RWPE2 (cell line): ENCODE data around the gene ZNF326.

ENCODE experiments used
- ATAC-seq: fragments of 200-7000 bp; cut with Tn5 transposase; 3 replicates; pipeline ENCODE4 v1.9.1; 2021; ENCODE audit warnings: low read depth
- DNase-seq: peaks from one replicate; pipeline ENCODE4 v3.0.0-alpha.2; 2020; ENCODE audit warnings: low spot score
- H3K27ac ChIP-seq: fragments of 450-650 bp; 2 replicates; pipeline ENCODE4 v1.5.1; 2017; ENCODE audit warnings: mild to moderate bottlenecking; ENCODE audit not compliant: poor library complexity, severe bottlenecking
- H3K27me3 ChIP-seq: fragments of 250-450 bp; sonication (Bioruptor Pico); 2 replicates; pipeline ENCODE4 v1.5.1; 2021; ENCODE audit warnings: mild to moderate bottlenecking, moderate library complexity; ENCODE audit not compliant: insufficient read depth, poor library complexity, severe bottlenecking
- H3K36me3 ChIP-seq: fragments of 250-450 bp; sonication (Bioruptor Pico); 2 replicates; pipeline ENCODE4 v1.5.1; 2020; ENCODE audit warnings: low read depth, mild to moderate bottlenecking, moderate library complexity
- H3K4me1 ChIP-seq: fragments of 250-450 bp; sonication (Bioruptor Pico); 2 replicates; pipeline ENCODE4 v1.5.1; 2021; ENCODE audit warnings: mild to moderate bottlenecking, moderate library complexity; ENCODE audit not compliant: insufficient read depth, poor library complexity, severe bottlenecking
- H3K4me3 ChIP-seq: fragments of 250-450 bp; sonication (Bioruptor Pico); 2 replicates; pipeline ENCODE4 v1.5.1; 2021; ENCODE audit warnings: mild to moderate bottlenecking, moderate library complexity; ENCODE audit not compliant: severe bottlenecking
- H3K9me3 ChIP-seq: fragments of 250-450 bp; sonication (Bioruptor Pico); 2 replicates; pipeline ENCODE4 v1.5.1; 2021; ENCODE audit warnings: mild to moderate bottlenecking, moderate library complexity; ENCODE audit not compliant: severe bottlenecking
- CTCF ChIP-seq: fragments of 450-650 bp; IDR thresholded peaks from one replicate; pipeline ENCODE4 v1.5.1; 2017; ENCODE audit warnings: mild to moderate bottlenecking, moderate library complexity; ENCODE audit not compliant: poor library complexity, severe bottlenecking

Gene ZNF326

GRCh38 chr1:89958851-89959654 lies 35.9 kb upstream of the ZNF326 start:
- Histone ChIP-seq H3K27me3 (no peaks in the 10 kb centered on the region), H3K36me3 (no peaks in the 10 kb centered on the region), H3K4me3 (no peak overlapping the region), H3K4me1 (peaks cover 14% of the 10 kb centered on the region), H3K9me3 (no peaks in the 10 kb centered on the region), H3K27ac (no peak overlapping the region)
- ATAC-seq (no peak), DNase-seq (no peak)
- TF ChIP-seq CTCF, result no peak

GRCh38 chr1:89959719-89960118 lies 35.2 kb upstream of the ZNF326 start:
- Histone ChIP-seq H3K4me1 (peaks cover 9% of the 10 kb centered on the region), H3K27ac (no peak overlapping the region), H3K9me3 (no peaks in the 10 kb centered on the region), H3K27me3 (no peaks in the 10 kb centered on the region), H3K4me3 (no peak overlapping the region), H3K36me3 (no peaks in the 10 kb centered on the region)
- TF ChIP-seq CTCF, result no peak
- ATAC-seq (no peak), DNase-seq (no peak)

GRCh38 chr1:89962024-89962741 lies 32.7 kb upstream of the ZNF326 start:
- H3K4me1 ChIP-seq, result peaks cover 4% of the 10 kb centered on the region
- no peak overlapping the region for H3K27ac ChIP-seq
- no peak overlapping the region for H3K4me3 ChIP-seq
- DNase-seq (no peak), ATAC-seq (no peak)
- no peaks in the 10 kb centered on the region for H3K36me3 ChIP-seq
- H3K9me3 ChIP-seq, result no peaks in the 10 kb centered on the region
- H3K27me3 ChIP-seq, result no peaks in the 10 kb centered on the region
- no peak for TF ChIP-seq CTCF

- Histone ChIP-seq H3K9me3 (no peaks in the 10 kb centered on the region), H3K27ac (no peak overlapping the region), H3K36me3 (no peaks in the 10 kb centered on the region), H3K4me1 (no peaks in the 10 kb centered on the region), H3K4me3 (no peak overlapping the region), H3K27me3 (no peaks in the 10 kb centered on the region)
- ATAC-seq, result no peak
- no peak for TF ChIP-seq CTCF
- DNase-seq, result no peak
Observed at GRCh38 chr1:89962742-89963075, 32.2 kb upstream of the ZNF326 start.
